HepG2 (cell line): Measurements from ENCODE around the gene CDC20. TPM values are rescaled to one million over a fixed set of nuclear protein-coding genes. Genes with fewer than 3 reads are reported as not detected.

ENCODE experiments used
- ATF7-NPFF ChIP-seq: sonication (generic); formaldehyde crosslinking; IDR thresholded peaks from 2 replicates; pipeline ENCODE4 v1.8.1; 2023; ENCODE audit warnings: mild to moderate bottlenecking, low read depth, missing genetic modification reagents, moderate library complexity
- DMAP1 ChIP-seq: IDR thresholded peaks from 2 replicates; pipeline ENCODE4 v1.6.1; 2016
- HNRNPLL ChIP-seq: fragments of 200-400 bp; formaldehyde crosslinking; IDR thresholded peaks from 2 replicates; pipeline ENCODE4 v1.6.1; 2017; ENCODE audit warnings: mild to moderate bottlenecking, low read depth, low read length; ENCODE audit not compliant: poor library complexity, severe bottlenecking
- KDM5B ChIP-seq: sonication (generic); formaldehyde crosslinking; IDR thresholded peaks from 2 replicates; pipeline ENCODE4 v1.4.0; 2020; ENCODE audit warnings: missing genetic modification reagents, mild to moderate bottlenecking, borderline replicate concordance
- MAFG ChIP-seq: sonication (generic); formaldehyde crosslinking; IDR thresholded peaks from 2 replicates; pipeline ENCODE4 v1.5.1; 2020; ENCODE audit warnings: mild to moderate bottlenecking, missing genetic modification reagents
- MAZ ChIP-seq, 2 experiments: sonication (generic) in 1 of 2; formaldehyde crosslinking in 1 of 2; IDR thresholded peaks; 2 replicates each; pipeline versions ENCODE4 v1.5.0 to v1.6.1; 2012 to 2020; ENCODE audit warnings: low read depth in 2 of 2, mild to moderate bottlenecking in 2 of 2, borderline replicate concordance in 1 of 2, improper control_type of control experiment in 1 of 2, low read length in 1 of 2, missing genetic modification reagents in 1 of 2, moderate library complexity in 1 of 2
- NCOA5 ChIP-seq: sonication (generic); formaldehyde crosslinking; IDR thresholded peaks from 2 replicates; pipeline ENCODE4 v1.4.0; 2020; ENCODE audit warnings: missing genetic modification reagents
- NKX3-1 ChIP-seq: sonication (generic); formaldehyde crosslinking; IDR thresholded peaks from 2 replicates; pipeline ENCODE4 v1.5.0; 2020; ENCODE audit warnings: missing genetic modification reagents
- PHF21A ChIP-seq: sonication (generic); formaldehyde crosslinking; IDR thresholded peaks from 2 replicates; pipeline ENCODE4 v1.5.0; 2020; ENCODE audit warnings: mild to moderate bottlenecking, missing genetic modification reagents
- RBFOX2 ChIP-seq: fragments of 200-400 bp; formaldehyde crosslinking; IDR thresholded peaks from 2 replicates; pipeline ENCODE4 v1.6.1; 2017; ENCODE audit warnings: low read depth, mild to moderate bottlenecking, low read length
- SP5 ChIP-seq: IDR thresholded peaks from 2 replicates; pipeline ENCODE4 v1.6.1; 2016; ENCODE audit warnings: low read depth, borderline replicate concordance
- THAP11 ChIP-seq: IDR thresholded peaks from 2 replicates; pipeline ENCODE4 v1.6.1; 2016; ENCODE audit warnings: missing biosample characterization, missing genetic modification reagents
- THYN1 ChIP-seq: sonication (generic); formaldehyde crosslinking; IDR thresholded peaks from 2 replicates; pipeline ENCODE4 v1.8.1; 2023; ENCODE audit warnings: low read depth, mild to moderate bottlenecking, moderate library complexity, missing genetic modification reagents, borderline replicate concordance
- ZNF550 ChIP-seq: sonication (generic); formaldehyde crosslinking; IDR thresholded peaks from 2 replicates; pipeline ENCODE4 v1.4.0; 2020; ENCODE audit warnings: mild to moderate bottlenecking, missing genetic modification reagents, borderline replicate concordance
- ZNF674 ChIP-seq: sonication (generic); formaldehyde crosslinking; IDR thresholded peaks from 2 replicates; pipeline ENCODE4 v1.5.0; 2020; ENCODE audit warnings: low read depth, mild to moderate bottlenecking, missing genetic modification reagents
- ZNF713 ChIP-seq: sonication (generic); formaldehyde crosslinking; IDR thresholded peaks from 2 replicates; pipeline ENCODE4 v1.4.0; 2020; ENCODE audit warnings: mild to moderate bottlenecking, missing genetic modification reagents
- ZNF747 ChIP-seq: sonication (generic); formaldehyde crosslinking; IDR thresholded peaks from 2 replicates; pipeline ENCODE4 v1.8.1; 2023; ENCODE audit warnings: missing genetic modification reagents, mild to moderate bottlenecking, borderline replicate concordance
- ZSCAN31 ChIP-seq: sonication (generic); formaldehyde crosslinking; IDR thresholded peaks from 2 replicates; pipeline ENCODE4 v1.5.0; 2020; ENCODE audit warnings: low read depth, mild to moderate bottlenecking, missing genetic modification reagents
- polyA plus RNA-seq, 8 experiments: library from polyadenylated mRNA; depleted of rRNA in 3 of 8; stranded (reverse) in 7 of 8; unstranded in 1 of 8; fragments of >200 nt; fragmentation: Illumina TruSeq in 4 of 8; extraction: Trizol in 4 of 8; gene quantifications; 2 replicates each; pipeline versions ENCODE4 v1.2.1 to v1.2.3, GENCODE V29; 2011 to 2016; ENCODE audit warnings: low read depth in 4 of 8, missing spikeins in 1 of 8, mixed read lengths in 1 of 8; ENCODE audit not compliant: insufficient read depth in 1 of 8
- total RNA-seq, 5 experiments: library from RNA; depleted of rRNA; stranded (reverse); fragments of >200 nt; fragmentation: Illumina TruSeq; extraction: Trizol; gene quantifications; 2 replicates each; pipeline ENCODE4 v1.2.3, GENCODE V29; 2016; ENCODE audit warnings: low read depth in 1 of 5
- TF ChIP-seq, protein P1 (sequence below): sonication (generic); formaldehyde crosslinking; IDR thresholded peaks from 2 replicates; pipeline ENCODE4 v1.5.0; 2020; ENCODE audit warnings: missing genetic modification reagents

The CDC20 gene
- total and polyA plus RNA-seq, 2 of the 13 experiments (the other 11 are each of a cell fraction or from before 2014, with no cell fraction given), result 57.9 to 90.0 TPM

DNA sequence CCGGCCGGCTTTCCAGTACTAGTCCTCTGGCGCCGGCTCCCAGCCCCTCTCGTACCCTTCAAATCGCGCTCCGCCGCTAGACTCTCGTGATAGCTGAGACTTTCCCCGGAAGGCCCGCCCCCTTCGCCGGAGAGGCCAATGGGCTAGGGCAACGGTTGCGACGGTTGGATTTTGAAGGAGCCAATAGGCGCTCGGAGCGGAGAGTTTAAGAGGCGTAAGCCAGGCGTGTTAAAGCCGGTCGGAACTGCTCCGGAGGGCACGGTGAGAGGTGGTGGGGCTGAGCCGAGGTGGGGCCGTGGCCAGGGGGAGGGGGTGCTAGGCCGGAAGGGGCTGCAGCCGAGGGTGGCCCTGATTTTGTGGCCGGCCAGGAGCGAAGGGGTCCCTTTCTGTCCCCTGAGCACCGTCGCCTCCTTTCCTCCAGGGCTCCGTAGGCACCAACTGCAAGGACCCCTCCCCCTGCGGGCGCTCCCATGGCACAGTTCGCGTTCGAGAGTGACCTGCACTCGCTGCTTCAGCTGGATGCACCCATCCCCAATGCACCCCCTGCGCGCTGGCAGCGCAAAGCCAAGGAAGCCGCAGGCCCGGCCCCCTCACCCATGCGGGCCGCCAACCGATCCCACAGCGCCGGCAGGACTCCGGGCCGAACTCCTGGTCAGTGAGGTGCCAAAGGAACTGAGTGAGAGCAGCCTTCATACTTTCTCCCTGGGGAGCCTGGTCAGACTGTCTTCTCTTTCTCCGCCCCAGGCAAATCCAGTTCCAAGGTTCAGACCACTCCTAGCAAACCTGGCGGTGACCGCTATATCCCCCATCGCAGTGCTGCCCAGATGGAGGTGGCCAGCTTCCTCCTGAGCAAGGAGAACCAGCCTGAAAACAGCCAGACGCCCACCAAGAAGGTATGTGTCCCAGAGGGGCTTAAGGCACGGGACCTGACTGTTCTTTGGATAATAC, at the start of gene CDC20 (continued):
- TF ChIP-seq HNRNPLL, result peak; percentile 49
- TF ChIP-seq PHF21A, result peak; percentile 80
- peak; percentile 52; the same call in 1 of the 2 replicates for TF ChIP-seq SP5 (CRISPR knock-in tag)
- TF ChIP-seq ZNF674 (CRISPR knock-in tag), result 0 out of 2 replicates have a peak, but pooled peaks have one; percentile 68
- no peak; the same call in none of the 2 replicates for TF ChIP-seq NKX3-1 (CRISPR knock-in tag)
- TF ChIP-seq THAP11 (CRISPR knock-in tag), result peak; percentile 77
- no peak for TF ChIP-seq MAFG (CRISPR knock-in tag)
- peak; percentile 54; the same call in 1 of the 2 replicates for TF ChIP-seq KDM5B (CRISPR knock-in tag)
- TF ChIP-seq, protein P1, sequence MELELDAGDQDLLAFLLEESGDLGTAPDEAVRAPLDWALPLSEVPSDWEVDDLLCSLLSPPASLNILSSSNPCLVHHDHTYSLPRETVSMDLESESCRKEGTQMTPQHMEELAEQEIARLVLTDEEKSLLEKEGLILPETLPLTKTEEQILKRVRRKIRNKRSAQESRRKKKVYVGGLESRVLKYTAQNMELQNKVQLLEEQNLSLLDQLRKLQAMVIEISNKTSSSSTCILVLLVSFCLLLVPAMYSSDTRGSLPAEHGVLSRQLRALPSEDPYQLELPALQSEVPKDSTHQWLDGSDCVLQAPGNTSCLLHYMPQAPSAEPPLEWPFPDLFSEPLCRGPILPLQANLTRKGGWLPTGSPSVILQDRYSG, result peak; percentile 47; the same call in 1 of the 2 replicates
- no peak for TF ChIP-seq NCOA5 (CRISPR knock-in tag)
- no peak for TF ChIP-seq ZNF550 (CRISPR knock-in tag)
- TF ChIP-seq DMAP1 (CRISPR knock-in tag), result peak; percentile 72; the same call in 1 of the 2 replicates
- peak; percentile 76 for TF ChIP-seq RBFOX2
- TF ChIP-seq THYN1 (CRISPR knock-in tag), result 0 out of 2 replicates have a peak, but pooled peaks have one; percentile 22
- TF ChIP-seq ZSCAN31 (CRISPR knock-in tag), result peak; percentile 87
- TF ChIP-seq ZNF747 (CRISPR knock-in tag), result 0 out of 2 replicates have a peak, but pooled peaks have one; percentile 35
- no peak for TF ChIP-seq MAZ (IDR thresholded peaks at IDR 0.05; ENCODE audit: borderline replicate concordance, low read depth, low read length)
- TF ChIP-seq MAZ (CRISPR knock-in tag; IDR thresholded peaks at IDR 0.05; ENCODE audit: low read depth), result peak; percentile 66; the same call in 1 of the 2 replicates
- TF ChIP-seq ATF7-NPFF (CRISPR knock-in tag), result peak; percentile 98
- TF ChIP-seq ZNF713 (CRISPR knock-in tag), result no peak
